IPS-NIHi11 (cell line): ENCODE measurements around the gene MFSD12.

Experiments
- DNase-seq: peaks from one replicate; pipeline ENCODE4 v3.0.0; 2012; ENCODE audit warnings: mixed read lengths, low spot score

MFSD12 gene

DNA sequence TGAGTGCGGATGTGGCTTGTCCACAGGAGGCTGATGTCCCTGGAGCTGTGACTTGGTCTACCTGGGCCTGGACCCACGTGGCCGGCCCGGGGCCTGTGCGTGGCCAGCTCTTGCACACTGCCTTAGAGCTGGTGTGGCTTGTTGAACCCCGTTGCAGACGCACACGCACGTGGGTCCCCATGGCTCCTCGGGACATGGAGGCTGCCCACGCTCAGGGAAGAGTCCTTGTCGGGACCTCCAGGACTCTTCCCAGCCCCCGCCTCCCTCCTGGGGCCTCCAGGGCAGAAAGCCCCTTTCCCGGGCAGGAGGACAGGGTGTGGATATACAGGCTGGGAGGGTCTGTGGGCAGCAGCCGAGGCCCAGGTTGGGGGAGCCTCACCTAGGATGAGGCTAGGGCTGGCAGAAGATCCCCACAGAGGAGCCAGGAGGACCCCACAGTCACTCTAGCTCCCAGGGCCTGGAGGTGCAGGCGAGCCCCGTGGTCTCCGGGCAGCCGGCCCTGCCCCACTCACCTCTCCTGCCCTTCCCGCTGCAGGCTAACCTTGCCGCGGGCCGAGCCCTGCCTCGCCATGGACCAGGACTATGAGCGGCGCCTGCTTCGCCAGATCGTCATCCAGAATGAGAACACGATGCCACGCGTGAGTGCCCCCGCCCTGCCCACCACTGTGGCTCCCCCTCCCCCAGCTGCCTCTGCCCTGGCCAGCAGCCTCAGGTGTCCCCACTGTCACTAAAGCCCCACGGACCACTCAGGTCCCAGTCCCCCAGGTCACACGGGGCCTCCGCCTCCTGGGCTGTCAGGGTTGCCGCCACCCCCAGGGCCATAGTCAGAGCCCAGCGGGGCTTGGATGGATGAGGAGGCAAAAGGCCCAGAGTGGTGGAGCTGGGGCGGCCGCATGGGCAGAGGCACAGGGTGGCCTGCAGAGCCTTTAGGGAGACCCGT, 34.7 kb downstream of the MFSD12 start:
- no peak for DNase-seq

DNA sequence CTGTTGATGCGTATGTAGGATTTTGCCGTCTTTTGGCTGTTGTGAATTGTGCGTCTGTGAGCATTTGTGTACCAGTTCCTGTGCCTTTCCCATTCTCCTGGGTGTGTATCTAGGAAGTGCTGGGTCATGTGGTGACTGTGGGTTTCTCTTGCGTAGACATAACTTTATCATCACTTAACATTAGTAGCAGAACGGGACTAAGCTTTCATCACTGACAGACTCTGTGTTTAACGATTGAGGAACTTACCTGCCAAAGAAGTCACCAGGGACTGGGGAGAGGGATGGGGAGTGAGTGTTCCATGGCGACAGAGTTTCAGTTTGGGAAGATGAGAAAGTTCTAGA, 36.3 kb downstream of the MFSD12 start:
- DNase-seq, result no peak

DNA sequence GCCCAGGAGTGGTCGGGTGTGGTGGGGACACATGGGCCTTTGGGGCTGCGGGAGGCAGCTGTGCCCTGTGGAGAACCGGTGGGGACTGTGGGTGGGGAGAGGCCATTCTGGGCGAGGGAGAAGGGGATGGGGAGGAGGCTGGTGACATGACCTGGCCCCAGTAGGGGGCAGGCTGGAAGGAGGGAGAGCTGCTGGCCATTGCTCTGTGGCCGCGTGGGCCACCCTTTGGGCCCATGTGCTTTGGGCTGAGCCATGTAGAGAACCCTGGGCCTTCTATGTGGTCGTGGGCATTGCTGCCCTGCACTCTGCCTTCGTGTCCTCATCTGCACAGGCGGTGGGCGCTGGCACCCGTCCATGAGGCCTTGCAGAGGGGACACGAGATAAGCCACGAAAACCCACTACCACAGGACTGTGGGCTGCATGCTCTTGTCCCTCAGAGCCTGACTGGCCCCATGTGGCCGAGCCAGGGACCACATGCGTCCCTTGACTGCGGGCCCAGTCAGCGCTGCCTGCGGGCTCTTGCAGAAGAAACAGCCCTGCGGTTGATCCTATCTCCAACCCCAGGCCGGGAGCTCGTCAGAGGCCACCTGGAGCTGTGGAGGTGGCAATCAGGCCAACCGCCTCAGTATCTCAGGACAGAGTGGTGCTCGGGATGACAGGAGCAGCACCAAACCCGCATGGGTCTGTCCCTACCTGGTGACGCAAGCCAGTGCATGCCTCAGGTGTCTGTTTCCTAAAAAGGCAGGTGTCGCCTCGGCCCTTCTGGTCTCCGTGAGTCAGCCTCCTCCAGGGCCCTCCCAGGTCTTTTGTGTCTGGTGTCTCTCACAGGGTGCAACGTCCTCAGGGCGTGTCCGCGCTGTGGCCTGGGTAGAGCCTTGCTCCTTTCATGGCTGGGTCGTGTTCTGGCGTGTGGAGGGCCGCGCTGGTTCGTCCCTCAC, 37.0 kb downstream of the MFSD12 start:
- peak; percentile 55 for DNase-seq

DNA sequence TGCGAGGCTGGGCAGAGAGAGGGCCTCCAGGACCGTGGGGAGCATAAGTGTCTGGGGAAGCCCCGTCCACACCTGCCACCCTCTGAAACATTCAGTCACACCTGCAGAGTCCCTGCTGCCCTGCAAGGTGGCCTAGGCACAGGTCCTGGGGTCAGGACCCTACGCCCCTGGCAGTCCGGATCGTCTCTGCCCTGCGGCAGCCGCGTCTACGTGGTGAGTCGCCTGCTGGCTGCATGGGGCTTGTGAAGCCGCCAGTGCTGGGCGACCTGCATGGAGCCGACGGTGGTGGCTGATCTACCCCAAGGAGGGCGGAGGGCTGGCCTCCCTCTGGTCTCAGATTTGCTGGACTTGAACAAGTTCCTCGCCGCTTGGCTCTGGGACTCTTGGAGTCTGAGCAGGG, 38.3 kb downstream of the MFSD12 start:
- peak; percentile 42 for DNase-seq

DNA sequence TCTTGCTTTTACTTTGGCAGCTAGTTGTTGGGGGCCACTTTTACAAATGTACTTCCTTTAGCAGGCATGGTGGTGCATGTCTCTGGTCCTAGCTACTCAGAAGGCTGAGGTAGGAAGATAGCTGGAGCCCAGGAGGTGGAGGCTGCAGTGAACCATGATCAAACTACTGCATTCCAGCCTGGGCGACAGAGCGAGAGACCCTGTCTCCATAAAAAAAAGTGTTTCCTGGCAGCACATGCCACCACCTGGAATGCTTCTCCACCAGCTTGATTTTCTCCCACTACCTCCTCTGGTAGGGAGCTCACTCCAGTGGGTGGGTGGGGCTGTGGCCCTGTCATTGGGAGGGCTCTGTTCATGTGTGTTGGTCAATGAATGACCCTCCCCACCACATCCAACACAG, 38.7 kb downstream of the MFSD12 start:
- no peak for DNase-seq

DNA sequence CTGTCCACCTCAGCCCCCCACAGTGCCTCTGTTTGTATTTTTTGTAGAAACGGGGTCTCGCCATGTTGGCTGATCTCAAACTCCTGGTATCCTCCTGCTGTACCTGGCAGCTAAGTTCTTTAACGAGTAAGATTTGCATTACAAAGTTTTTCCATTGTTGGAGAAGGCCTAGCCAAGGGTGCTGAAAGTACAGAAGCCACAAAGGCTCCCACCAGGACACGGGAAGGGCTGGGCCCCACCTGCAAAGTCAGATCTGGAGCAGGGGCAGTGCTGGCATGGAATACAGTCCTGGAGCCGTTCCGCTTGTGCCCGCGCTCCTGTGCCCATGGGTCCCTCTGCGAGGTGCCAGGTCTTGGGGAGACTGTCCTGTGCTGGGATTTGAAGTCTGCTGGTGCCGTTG, 39.1 kb downstream of the MFSD12 start:
- peak; percentile 70 for DNase-seq

DNA sequence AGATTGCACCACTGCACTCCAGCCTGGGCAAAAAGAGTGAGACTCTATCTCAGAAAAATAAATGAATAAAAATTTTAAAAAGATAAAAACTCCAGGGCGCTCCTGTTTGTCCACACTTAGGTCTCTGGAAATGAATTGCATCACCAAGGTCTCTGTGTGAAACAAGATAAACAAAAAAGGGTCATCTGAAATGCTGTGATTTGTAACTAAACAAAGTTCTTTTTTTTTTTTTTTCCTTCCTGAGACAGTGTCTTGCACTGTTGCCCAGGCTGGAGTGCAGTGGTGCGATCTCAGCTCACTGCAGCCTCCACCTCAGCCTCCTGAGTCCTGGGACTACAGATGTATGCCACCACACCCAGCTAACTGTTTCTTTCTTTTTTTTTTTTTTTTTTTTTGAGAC, 39.7 kb downstream of the MFSD12 start:
- no peak for DNase-seq

DNA sequence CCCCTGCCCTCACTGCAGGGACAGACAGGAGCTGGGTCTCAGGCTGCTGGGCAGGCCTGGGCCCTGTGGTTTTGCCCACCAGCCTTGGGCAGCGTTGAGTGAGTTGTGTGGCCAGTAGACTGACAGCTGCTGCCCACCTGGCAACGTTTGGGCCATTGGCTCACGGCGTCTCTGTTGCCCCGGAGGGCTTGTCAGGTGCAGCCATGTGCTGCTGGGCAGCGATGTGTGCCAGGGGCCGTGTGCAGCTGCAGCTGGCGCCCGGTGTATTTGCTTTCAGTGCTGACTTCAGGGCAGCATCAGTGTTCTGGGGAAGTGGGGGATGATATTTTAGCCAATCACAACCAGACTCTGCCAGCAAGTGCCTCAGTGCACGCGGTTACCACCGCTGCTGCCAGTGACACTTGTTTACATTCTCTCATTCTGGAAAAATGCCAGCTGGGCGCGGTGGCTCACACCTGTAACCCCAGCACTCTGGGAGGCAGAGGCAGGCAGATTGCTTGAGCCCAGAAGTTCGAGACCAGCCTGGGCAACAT, 40.6 kb downstream of the MFSD12 start:
- peak; percentile 15 for DNase-seq

DNA sequence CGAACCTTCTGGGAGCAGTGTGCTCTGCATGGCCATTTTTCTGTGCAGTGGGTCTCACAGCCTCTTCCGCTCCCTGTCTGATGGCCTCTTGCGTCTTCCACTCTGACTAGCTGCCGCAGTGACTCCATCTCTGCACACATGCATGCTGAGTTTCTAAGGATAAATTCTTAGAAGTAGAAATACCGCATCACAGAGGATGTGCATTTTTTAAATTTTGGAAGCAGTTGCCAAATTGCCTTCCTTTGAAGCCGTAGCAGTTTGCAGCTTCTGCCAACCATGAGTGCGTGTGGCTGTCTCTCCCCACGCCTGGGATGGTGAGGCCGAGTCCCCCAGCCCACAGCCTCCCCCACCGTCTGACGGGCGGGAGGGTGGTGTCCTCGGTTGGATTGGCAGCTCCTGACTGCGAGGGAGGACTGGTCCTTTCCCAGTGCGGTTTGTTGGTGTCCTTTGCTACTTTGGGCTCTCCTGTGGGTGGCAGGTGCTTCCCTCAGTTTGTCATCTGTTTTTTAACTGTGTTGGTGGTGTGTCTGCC, 41.4 kb downstream of the MFSD12 start:
- no peak for DNase-seq

DNA sequence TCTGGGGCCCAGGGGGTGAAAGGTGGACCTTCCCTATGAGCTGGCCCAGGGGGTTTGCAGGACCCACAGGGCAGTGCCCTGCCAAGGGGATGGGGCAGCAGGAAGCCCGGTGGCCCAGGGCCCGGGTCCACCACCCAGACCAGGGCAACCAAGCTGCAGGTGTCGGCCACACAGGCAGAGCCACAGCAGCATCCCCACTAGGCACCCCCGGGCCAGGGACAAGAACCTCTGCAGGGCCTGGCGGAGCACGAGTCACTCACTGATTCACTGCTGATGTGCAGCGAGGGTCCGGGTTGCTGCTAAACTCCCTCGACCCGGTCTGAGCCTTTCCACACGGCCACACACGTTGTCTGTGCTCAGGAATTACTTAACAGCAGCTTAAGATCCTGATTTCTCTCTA, 42.5 kb downstream of the MFSD12 start:
- DNase-seq, result no peak

DNA sequence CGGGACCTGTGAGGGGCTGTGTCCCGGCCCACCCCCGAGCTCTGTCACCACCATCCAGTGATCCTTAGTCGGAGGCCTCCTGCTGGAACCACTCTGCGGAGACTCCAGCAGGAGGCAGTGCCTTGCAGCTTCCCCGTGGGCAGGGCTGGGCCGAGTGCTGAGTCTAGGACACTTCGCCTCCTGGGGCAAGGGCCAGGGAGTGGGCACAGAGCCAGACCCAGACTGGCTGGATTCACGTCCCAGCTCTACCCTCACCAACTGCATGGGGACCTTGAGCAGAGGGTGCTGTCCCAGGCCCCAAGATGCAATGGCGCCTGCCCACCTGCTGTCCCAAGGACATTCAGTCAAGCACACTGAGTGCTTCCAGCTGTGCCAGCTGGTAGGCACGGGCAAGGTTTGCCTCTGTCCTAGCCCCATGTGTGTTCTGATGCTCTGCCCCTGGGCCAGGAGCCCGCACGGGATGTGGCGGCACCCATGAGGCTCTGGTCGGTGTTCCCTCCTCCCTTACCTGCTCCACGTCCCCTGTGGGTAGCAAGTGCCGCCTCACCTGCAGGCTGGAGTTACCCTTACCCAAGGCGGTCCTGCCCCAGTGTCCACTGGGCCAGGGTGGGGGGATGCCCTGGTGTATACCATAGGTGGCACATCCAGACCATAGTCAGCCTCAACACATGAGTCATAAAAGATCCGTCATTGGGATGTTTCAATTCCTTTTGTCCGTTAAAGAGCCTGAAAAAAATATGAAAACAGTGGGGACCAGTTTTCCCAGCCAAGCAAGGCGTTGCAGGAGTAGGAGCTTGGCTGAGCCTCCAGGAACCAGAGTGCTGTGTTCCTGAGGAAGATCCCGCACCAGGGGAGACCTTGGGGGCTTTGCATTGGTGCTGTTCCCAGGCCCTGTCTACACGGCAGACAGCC, 43.9 kb downstream of the MFSD12 start:
- DNase-seq, result no peak

DNA sequence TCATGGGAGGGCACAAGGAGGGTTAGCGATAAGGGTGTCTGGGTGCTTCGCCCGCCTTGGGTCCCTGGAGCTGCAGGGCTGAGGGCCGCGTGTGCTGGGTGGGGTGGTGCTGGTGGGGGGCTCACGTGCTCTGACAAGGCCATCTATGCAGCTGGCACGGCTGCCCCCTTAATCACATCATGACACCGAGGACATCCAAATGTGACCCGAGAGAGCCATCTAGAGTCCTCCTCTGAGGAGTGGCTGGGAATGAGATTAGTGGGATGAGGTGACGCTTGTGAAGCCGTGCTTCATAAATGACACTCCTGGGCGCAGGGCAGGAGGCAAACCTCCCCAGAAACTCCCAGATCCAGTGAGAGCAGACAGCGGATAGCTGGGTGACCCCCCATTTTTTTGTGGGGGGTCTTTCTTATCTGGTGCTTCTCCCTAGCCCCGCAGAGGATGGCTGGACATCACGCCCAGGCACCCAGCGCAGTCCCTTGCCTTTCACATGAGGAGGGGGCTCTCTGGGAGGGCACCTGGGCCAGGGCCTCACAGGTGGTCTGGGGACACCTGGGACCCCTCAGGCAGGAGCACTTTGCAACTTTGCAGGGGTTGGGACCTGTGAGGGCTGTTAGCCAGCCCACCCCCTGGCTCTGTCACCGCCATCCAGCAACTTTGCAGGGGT, 44.7 kb downstream of the MFSD12 start:
- no peak for DNase-seq

DNA sequence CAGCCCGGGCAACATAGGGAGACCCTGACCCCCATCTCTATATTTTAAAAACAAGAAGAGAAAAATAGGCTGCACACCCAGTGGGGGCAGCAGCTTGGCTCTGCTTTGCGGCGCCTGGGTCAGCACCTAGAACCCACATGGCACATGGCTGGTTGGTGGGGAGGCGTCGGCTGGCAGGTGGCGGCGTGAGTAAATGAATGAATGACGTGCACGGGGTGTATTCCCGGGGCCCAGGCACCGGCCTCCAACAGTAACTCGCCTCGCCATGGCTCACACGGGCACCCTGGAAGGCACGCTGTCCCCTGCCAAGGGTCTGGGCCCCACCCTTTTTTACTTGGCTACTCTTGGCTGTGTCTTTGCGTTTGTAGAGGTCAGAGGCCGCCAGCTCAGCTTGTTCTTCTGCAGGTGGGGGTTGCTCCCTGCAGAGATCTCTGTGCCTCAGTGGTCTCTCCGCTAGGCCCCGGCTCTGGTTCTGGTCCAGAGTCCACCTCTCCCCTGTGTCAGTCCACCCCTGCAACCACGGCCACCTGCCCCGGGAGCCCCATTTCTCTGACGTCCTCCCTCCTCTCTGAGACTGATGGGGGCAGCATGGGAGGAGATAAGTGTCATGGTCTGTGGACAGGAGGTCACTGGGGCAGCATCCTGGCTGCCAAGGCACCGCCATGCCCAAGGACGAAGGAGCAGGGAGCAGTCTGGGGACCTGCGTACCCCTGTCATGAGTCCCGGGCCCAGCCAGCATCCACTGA, 45.7 kb downstream of the MFSD12 start:
- DNase-seq, result no peak

DNA sequence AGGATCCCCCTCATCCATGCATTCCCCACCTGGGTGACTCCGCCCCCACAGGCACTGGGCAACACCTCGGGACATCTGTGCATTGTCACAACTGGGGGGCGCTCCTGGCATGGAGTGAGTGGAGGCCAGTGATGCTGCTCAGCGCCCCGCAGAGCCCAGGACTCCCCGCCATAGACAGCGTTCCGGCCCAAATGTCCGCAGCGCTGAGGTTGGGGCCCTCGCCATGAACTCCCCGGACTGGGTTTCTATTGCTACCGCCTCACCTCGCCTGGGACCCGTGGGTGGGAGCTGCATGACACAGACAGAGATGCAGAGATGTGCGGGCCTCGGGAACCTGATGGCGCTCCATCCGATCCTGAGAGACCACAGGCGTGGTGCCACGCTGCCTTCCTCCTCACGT, 46.7 kb downstream of the MFSD12 start:
- no peak for DNase-seq

DNA sequence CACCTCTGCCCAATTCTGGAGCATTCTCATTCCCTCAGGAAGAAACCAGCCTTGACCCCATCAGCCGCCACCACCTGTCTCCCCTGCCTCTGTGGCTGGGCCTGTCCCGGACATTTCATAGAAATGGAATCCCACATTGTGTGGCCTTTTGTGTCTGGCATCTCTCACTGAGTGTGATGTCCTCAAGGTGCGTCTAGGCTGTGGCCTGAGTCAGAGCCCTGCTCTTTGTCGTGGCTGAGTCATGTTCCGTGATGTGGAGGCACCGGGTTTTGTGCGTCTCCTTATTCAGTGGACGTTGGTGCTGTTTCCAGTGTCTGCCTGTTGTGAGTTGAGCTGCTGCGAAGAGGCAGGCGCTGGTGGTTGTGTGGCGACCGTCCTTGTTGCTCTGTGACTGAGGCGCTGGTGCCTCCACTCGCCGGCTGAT, 47.8 kb downstream of the MFSD12 start:
- no peak for DNase-seq

DNA sequence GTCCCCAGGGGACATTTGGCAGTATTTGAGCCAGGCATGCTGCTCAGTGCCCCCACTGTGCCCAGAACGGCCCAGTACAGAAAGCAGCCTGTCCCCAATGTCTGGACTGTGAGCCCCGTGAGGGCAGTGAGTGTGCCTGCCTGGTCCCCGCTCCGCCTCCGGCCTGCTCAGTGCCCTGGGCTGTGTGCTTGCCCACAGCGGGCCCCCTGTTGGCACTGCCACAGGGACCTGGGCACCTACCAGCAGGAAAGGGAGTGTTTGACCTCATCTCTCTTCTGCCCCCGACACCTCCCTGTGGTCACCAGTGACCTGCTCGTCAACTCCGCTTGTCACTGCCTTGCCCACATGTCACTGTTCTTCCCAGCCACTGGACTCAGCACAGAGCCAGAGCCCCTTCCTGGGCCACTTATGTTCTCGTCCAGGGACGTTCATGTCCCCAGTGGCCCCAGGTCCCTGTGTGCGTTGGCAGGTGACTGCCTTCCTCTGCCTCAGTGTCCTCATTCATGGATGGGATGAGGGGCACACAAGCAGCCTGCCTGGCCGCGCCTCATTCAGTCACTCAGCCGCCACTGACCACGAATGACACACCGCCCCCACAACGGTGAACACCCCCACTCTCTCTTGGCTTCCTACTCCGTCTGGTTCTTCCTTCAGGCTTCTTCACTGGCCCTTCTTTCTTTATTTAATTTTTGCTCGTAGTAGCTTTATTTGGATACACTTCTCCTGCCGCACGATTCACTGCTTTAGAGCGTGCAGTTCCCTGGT, 48.4 kb downstream of the MFSD12 start:
- no peak for DNase-seq

DNA sequence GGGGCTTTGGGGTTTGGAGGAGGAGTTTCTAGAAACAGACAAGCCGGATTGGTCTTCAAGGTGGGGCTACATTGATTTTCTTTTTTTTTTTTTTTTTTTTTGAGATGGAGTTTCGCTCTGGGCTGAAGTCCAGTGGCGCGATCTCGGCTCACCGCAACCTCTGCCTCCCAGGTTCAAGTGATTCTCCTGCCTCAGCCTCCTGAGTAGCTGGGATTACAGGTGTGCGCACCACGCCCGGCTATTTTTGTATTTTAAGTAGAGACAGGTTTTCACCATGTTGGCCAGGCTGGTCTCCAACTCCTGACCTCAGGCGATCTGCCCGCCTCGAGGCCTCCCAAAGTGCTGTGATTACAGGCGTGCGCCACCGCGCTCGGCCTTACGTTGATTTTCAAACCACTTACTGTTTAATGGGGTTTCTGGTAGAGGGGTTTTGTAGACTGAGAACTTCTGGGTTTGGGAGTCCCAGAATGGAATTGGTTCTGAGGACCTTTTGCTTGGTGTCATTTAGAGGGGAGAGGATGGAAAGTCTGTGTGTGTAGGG, 49.2 kb downstream of the MFSD12 start:
- peak; percentile 78 for DNase-seq

DNA sequence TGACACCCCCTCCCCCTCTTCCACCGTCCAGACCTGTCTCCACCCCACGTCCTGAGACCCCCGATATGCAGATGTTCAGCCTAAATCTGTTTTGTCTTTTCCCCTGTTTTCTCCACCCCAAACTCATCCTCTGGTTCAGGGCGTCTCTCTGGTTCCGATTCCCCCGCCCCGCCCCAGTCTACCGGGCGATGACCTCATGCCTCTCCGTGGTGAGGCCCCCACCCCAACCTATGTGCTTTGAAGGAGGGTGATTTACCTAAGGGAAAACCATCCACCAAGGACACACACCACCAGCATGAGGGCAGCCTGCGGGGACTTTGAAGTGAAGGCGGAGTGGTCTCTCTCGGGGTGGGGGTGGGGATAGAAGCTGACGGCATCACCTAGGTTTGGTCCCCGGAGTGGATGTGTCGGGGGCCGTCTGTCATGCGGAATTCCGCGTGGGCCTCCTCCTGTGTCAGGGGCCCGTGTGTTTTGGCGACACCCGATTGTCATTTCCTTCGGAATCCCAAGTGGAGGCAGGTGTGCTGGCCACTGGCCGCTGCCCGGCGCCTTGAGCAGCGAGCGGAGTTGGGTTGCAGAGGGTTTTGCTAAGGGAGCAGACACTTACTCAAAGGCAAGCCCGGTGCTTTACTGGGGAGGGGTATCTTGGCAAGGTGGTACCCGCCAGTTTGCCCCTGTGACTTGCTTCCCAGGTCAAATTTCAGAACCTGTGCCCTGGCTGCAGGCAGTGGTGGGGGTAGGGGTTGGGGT, 49.8 kb downstream of the MFSD12 start:
- no peak for DNase-seq
